Mesothelial cell of epicardium (in vitro differentiated cells): ENCODE measurements around the gene TET3. TPM values are rescaled to one million over a fixed set of nuclear protein-coding genes. Genes with fewer than 3 reads are reported as not detected.
A peak's percentile ranks its signal among the peaks of the same experiment; 100 is the strongest.
"Not testable (repeated sequence)": the region's sequence is repeated elsewhere in the genome, so short reads cannot be mapped to it uniquely, and the experiment has no call there.

Experiments
- DNase-seq, 2 experiments: peaks; one replicate each; pipeline ENCODE4 v3.0.0; 2021; ENCODE audit warnings: low spot score in 2 of 2; ENCODE audit not compliant: unreplicated experiment in 2 of 2
- H3K27ac Mint-ChIP-seq: 2 replicates; pipeline ENCODE4 v1.8.0; 2021; ENCODE audit warnings: mixed read lengths
- H3K27me3 Mint-ChIP-seq: 2 replicates; pipeline ENCODE4 v1.8.0; 2021; ENCODE audit warnings: low read depth, mixed read lengths
- H3K36me3 Mint-ChIP-seq: 2 replicates; pipeline ENCODE4 v1.8.0; 2021; ENCODE audit warnings: mixed read lengths
- H3K4me1 Mint-ChIP-seq: 2 replicates; pipeline ENCODE4 v1.8.0; 2021; ENCODE audit warnings: mixed read lengths
- H3K4me3 Mint-ChIP-seq: 2 replicates; pipeline ENCODE4 v1.8.0; 2021; ENCODE audit warnings: mild to moderate bottlenecking, moderate library complexity, mixed read lengths
- H3K9me3 Mint-ChIP-seq: 2 replicates; pipeline ENCODE4 v1.8.0; 2021; ENCODE audit warnings: mixed read lengths
- CTCF ChIP-seq: fragments of 200-600 bp; sonication (generic); IDR thresholded peaks from one replicate; pipeline ENCODE4 v1.5.0; 2021; ENCODE audit warnings: antibody characterized with exemption; ENCODE audit not compliant: unreplicated experiment
- total RNA-seq: library from RNA; stranded (reverse); gene quantifications from 3 replicates; pipeline ENCODE4 v1.2.1, GENCODE V29; 2021

The TET3 gene
- total RNA-seq, 1 donor from 2014 or later = 42.6 TPM

GRCh38 chr2:73939419-73939818, 45.3 kb upstream of the TET3 start:
- Mint-ChIP-seq H3K9me3 (no peaks in the 10 kb centered on the region), H3K4me1 (no peaks in the 10 kb centered on the region), H3K36me3 (peaks cover 7% of the 10 kb centered on the region), H3K27ac (no peak overlapping the region), H3K27me3 (no peaks in the 10 kb centered on the region), H3K4me3 (no peak overlapping the region)
- TF ChIP-seq CTCF = no peak
- DNase-seq = no peak

- H3K27ac Mint-ChIP-seq, H3K4me1 Mint-ChIP-seq, H3K27me3 Mint-ChIP-seq, H3K4me3 Mint-ChIP-seq, H3K9me3 Mint-ChIP-seq, DNase-seq: not testable (repeated sequence)
- H3K36me3 Mint-ChIP-seq = peaks cover 11% of the 10 kb centered on the region
Measured at GRCh38 chr2:73940066-73940465, 44.6 kb upstream of the TET3 start.

GRCh38 chr2:73942664-73943063, 42.0 kb upstream of the TET3 start:
- H3K27ac Mint-ChIP-seq = no peak overlapping the region
- no peaks in the 10 kb centered on the region for H3K4me1 Mint-ChIP-seq
- no peaks in the 10 kb centered on the region for H3K9me3 Mint-ChIP-seq
- no peak overlapping the region for H3K4me3 Mint-ChIP-seq
- DNase-seq = no peak
- H3K27me3 Mint-ChIP-seq = no peaks in the 10 kb centered on the region
- TF ChIP-seq CTCF = no peak
- H3K36me3 Mint-ChIP-seq = peaks cover 14% of the 10 kb centered on the region

GRCh38 chr2:73944714-73945113, 40.0 kb upstream of the TET3 start:
- Mint-ChIP-seq H3K27ac (no peak overlapping the region), H3K27me3 (no peaks in the 10 kb centered on the region), H3K4me1 (no peaks in the 10 kb centered on the region)

GRCh38 chr2:73946215-73946614, 38.5 kb upstream of the TET3 start:
- no peaks in the 10 kb centered on the region for H3K4me1 Mint-ChIP-seq
- H3K27ac Mint-ChIP-seq = peak overlapping the region; percentile 64
- H3K36me3 Mint-ChIP-seq = peaks cover 28% of the 10 kb centered on the region
- TF ChIP-seq CTCF = no peak
- DNase-seq = no peak
- H3K9me3 Mint-ChIP-seq = no peaks in the 10 kb centered on the region
- no peak overlapping the region for H3K4me3 Mint-ChIP-seq
- H3K27me3 Mint-ChIP-seq = no peaks in the 10 kb centered on the region

More at GRCh38 chr2:73944714-73945113, 40.0 kb upstream of the TET3 start:
- no peak for DNase-seq
- TF ChIP-seq CTCF = no peak
- Mint-ChIP-seq H3K9me3 (no peaks in the 10 kb centered on the region), H3K4me3 (no peak overlapping the region), H3K36me3 (peaks cover 19% of the 10 kb centered on the region)

GRCh38 chr2:73946666-73947065, 38.0 kb upstream of the TET3 start:
- Mint-ChIP-seq H3K36me3 (peaks cover 33% of the 10 kb centered on the region), H3K4me3 (no peak overlapping the region), H3K27me3 (no peaks in the 10 kb centered on the region), H3K27ac (peak overlapping the region; percentile 64), H3K4me1 (no peaks in the 10 kb centered on the region), H3K9me3 (no peaks in the 10 kb centered on the region)
- no peak for DNase-seq
- TF ChIP-seq CTCF = no peak
